ENCODE results near the gene KLLN.

- TF ChIP-seq CTCF (IDR thresholded peaks at IDR 0.05) (no peak), REST (IDR thresholded peaks at IDR 0.05; ENCODE audit: insufficient read depth in 1 of 2, low read depth in 2 of 2, low read length in 1 of 2) (no peak), POLR2AphosphoS5 (IDR thresholded peaks at IDR 0.05; ENCODE audit: low read depth, low read length) (no peak)
Measured at GRCh38 chr10:87843714-87844113, 19.6 kb downstream of the KLLN start.
